ENCODE results near the gene CYP19A1. TPM values are rescaled to one million over a fixed set of nuclear protein-coding genes. Genes with fewer than 3 reads are reported as not detected.
A peak's percentile ranks its signal among the peaks of the same experiment; 100 is the strongest.
"Not testable (repeated sequence)": the region's sequence is repeated elsewhere in the genome, so short reads cannot be mapped to it uniquely, and the experiment has no call there.

CYP19A1 gene
- total and polyA plus RNA-seq, 5 experiments from 2014 or later, result not detected

- Mint-ChIP-seq H3K36me3 (peaks cover 0 to 10% (median 0%) of the 10 kb centered on the region in 3 donors), H3K4me3 (no peak overlapping the region), H3K27me3 (peaks cover 2 to 27% (median 13%) of the 10 kb centered on the region in 5 donors), H3K4me1 (peaks cover 0 to 2% (median 0%) of the 10 kb centered on the region in 4 donors), H3K27ac (no peak overlapping the region), H3K9me3 (peaks cover 0 to 19% (median 4%) of the 10 kb centered on the region in 9 donors)
- no peak for ATAC-seq
- POLR2A ChIA-PET, result no interaction called here
- no peak for DNase-seq
Observed at GRCh38 chr15:51290720-51291119, 47.7 kb downstream of the CYP19A1 start.

GRCh38 chr15:51289290-51289689 lies 49.1 kb downstream of the CYP19A1 start:
- no peak overlapping the region for H3K4me3 Mint-ChIP-seq
- peaks cover 0 to 6% (median 0%) of the 10 kb centered on the region in 3 donors for H3K36me3 Mint-ChIP-seq
- no peak overlapping the region for H3K27ac Mint-ChIP-seq
- peaks cover 0 to 2% (median 0%) of the 10 kb centered on the region in 4 donors for H3K4me1 Mint-ChIP-seq
- POLR2A ChIA-PET, result no interaction called here
- no peak for ATAC-seq
- peaks cover 0 to 22% (median 9%) of the 10 kb centered on the region in 5 donors for H3K27me3 Mint-ChIP-seq
- no peak for DNase-seq
- peaks cover 0 to 10% (median 2%) of the 10 kb centered on the region in 9 donors for H3K9me3 Mint-ChIP-seq

GRCh38 chr15:51288143-51289065 lies 50.0 kb downstream of the CYP19A1 start:
- H3K36me3 Mint-ChIP-seq, result peaks cover 0 to 6% (median 0%) of the 10 kb centered on the region in 3 donors
- H3K27me3 Mint-ChIP-seq, result peaks cover 0 to 22% (median 9%) of the 10 kb centered on the region in 5 donors
- H3K4me1 Mint-ChIP-seq, result peaks cover 0 to 2% (median under 1%) of the 10 kb centered on the region in 4 donors
- H3K4me3 Mint-ChIP-seq, result no peak overlapping the region
- peaks cover 0 to 10% (median 2%) of the 10 kb centered on the region in 9 donors for H3K9me3 Mint-ChIP-seq
- POLR2A ChIA-PET, result no interaction called here
- ATAC-seq, result no peak
- H3K27ac Mint-ChIP-seq, result no peak overlapping the region
- DNase-seq, result no peak

GRCh38 chr15:51286816-51287215 lies 51.6 kb downstream of the CYP19A1 start:
- no peak overlapping the region for H3K27ac Mint-ChIP-seq
- H3K9me3 Mint-ChIP-seq, result peaks cover 0 to 9% (median 0%) of the 10 kb centered on the region in 9 donors
- DNase-seq (no peak), ATAC-seq (no peak)
- peaks cover 0 to 14% (median 3%) of the 10 kb centered on the region in 4 donors for H3K4me1 Mint-ChIP-seq
- no peak overlapping the region for H3K4me3 Mint-ChIP-seq
- peaks cover 0 to 5% (median 0%) of the 10 kb centered on the region in 3 donors for H3K36me3 Mint-ChIP-seq
- POLR2A ChIA-PET, result no interaction called here
- peaks cover 1 to 29% (median 13%) of the 10 kb centered on the region in 5 donors for H3K27me3 Mint-ChIP-seq

GRCh38 chr15:51285399-51285798 lies 53.0 kb downstream of the CYP19A1 start:
- DNase-seq (no peak), ATAC-seq (no peak)
- Mint-ChIP-seq H3K27ac (no peak overlapping the region), H3K4me3 (no peak overlapping the region), H3K27me3 (peaks cover 2 to 28% (median 8%) of the 10 kb centered on the region in 5 donors), H3K36me3 (no peaks in the 10 kb centered on the region), H3K4me1 (peaks cover 0 to 14% (median 3%) of the 10 kb centered on the region in 4 donors), H3K9me3 (no peaks in the 10 kb centered on the region)
- POLR2A ChIA-PET, result no interaction called here

GRCh38 chr15:51284871-51285270 lies 53.5 kb downstream of the CYP19A1 start:
- Mint-ChIP-seq H3K4me1 (peaks cover 0 to 14% (median 3%) of the 10 kb centered on the region in 4 donors), H3K4me3 (no peak overlapping the region), H3K9me3 (no peaks in the 10 kb centered on the region), H3K36me3 (no peaks in the 10 kb centered on the region), H3K27me3 (peaks cover 2 to 28% (median 9%) of the 10 kb centered on the region in 5 donors), H3K27ac (no peak overlapping the region)
- DNase-seq (no peak), ATAC-seq (no peak)
- POLR2A ChIA-PET, result no interaction called here

- ATAC-seq, result no peak
- Mint-ChIP-seq H3K4me3 (no peak overlapping the region), H3K36me3 (no peaks in the 10 kb centered on the region), H3K27ac (peak overlapping the region in 1 of 10 donors; percentile 51), H3K4me1 (peaks cover 0 to 14% (median 3%) of the 10 kb centered on the region in 4 donors), H3K9me3 (peaks cover 0 to 3% (median 0%) of the 10 kb centered on the region in 9 donors), H3K27me3 (peaks cover 5 to 36% (median 18%) of the 10 kb centered on the region in 5 donors)
- POLR2A ChIA-PET, result no interaction called here
- DNase-seq, result no peak
Observed at GRCh38 chr15:51283026-51283425, 55.4 kb downstream of the CYP19A1 start.

- H3K36me3 Mint-ChIP-seq, H3K4me3 Mint-ChIP-seq, POLR2A ChIA-PET, DNase-seq, H3K9me3 Mint-ChIP-seq, ATAC-seq: not testable (repeated sequence)
- H3K27me3 Mint-ChIP-seq, result peaks cover 5 to 38% (median 18%) of the 10 kb centered on the region in 5 donors
- H3K27ac Mint-ChIP-seq, result peak overlapping the region in 1 of 10 donors; percentile 34
- peaks cover 0 to 14% (median 3%) of the 10 kb centered on the region in 4 donors for H3K4me1 Mint-ChIP-seq
Observed at GRCh38 chr15:51282241-51282640, 56.2 kb downstream of the CYP19A1 start.

GRCh38 chr15:51281368-51281967 lies 56.9 kb downstream of the CYP19A1 start:
- ATAC-seq (no peak), DNase-seq (no peak)
- peaks cover 0 to 14% (median 3%) of the 10 kb centered on the region in 4 donors for H3K4me1 Mint-ChIP-seq
- no peaks in the 10 kb centered on the region for H3K36me3 Mint-ChIP-seq
- peaks cover 0 to 3% (median 0%) of the 10 kb centered on the region in 9 donors for H3K9me3 Mint-ChIP-seq
- H3K4me3 Mint-ChIP-seq, result no peak overlapping the region
- H3K27ac Mint-ChIP-seq, result no peak overlapping the region
- H3K27me3 Mint-ChIP-seq, result peaks cover 7 to 46% (median 21%) of the 10 kb centered on the region in 5 donors
- POLR2A ChIA-PET, result no interaction called here

GRCh38 chr15:51280838-51281237 lies 57.6 kb downstream of the CYP19A1 start:
- Mint-ChIP-seq H3K27ac (no peak overlapping the region), H3K4me3 (no peak overlapping the region), H3K9me3 (peaks cover 0 to 3% (median 0%) of the 10 kb centered on the region in 9 donors), H3K4me1 (peaks cover 0 to 14% (median 3%) of the 10 kb centered on the region in 4 donors), H3K36me3 (no peaks in the 10 kb centered on the region), H3K27me3 (peaks cover 10 to 52% (median 21%) of the 10 kb centered on the region in 5 donors)
- DNase-seq (no peak), ATAC-seq (no peak)
- POLR2A ChIA-PET, result no interaction called here

GRCh38 chr15:51279391-51279790 lies 59.0 kb downstream of the CYP19A1 start:
- peaks cover 0 to 3% (median 0%) of the 10 kb centered on the region in 9 donors for H3K9me3 Mint-ChIP-seq
- no peak for ATAC-seq
- no peaks in the 10 kb centered on the region for H3K36me3 Mint-ChIP-seq
- H3K4me1 Mint-ChIP-seq, result peaks cover 0 to 14% (median 3%) of the 10 kb centered on the region in 4 donors
- H3K27ac Mint-ChIP-seq, result no peak overlapping the region
- no peak overlapping the region for H3K4me3 Mint-ChIP-seq
- POLR2A ChIA-PET, result no interaction called here
- no peak for DNase-seq
- H3K27me3 Mint-ChIP-seq, result peaks cover 11 to 52% (median 21%) of the 10 kb centered on the region in 5 donors

- Mint-ChIP-seq H3K9me3 (peaks cover 0 to 3% (median 0%) of the 10 kb centered on the region in 9 donors), H3K27me3 (peaks cover 16 to 39% (median 28%) of the 10 kb centered on the region in 5 donors), H3K4me3 (no peak overlapping the region), H3K4me1 (no peaks in the 10 kb centered on the region), H3K36me3 (no peaks in the 10 kb centered on the region), H3K27ac (no peak overlapping the region)
- DNase-seq (no peak), ATAC-seq (no peak)
- POLR2A ChIA-PET, result no interaction called here
Observed at GRCh38 chr15:51277101-51277500, 61.3 kb downstream of the CYP19A1 start.

- Mint-ChIP-seq H3K4me1 (no peaks in the 10 kb centered on the region), H3K27me3 (peaks cover 8 to 33% (median 21%) of the 10 kb centered on the region in 5 donors)
- no peak for ATAC-seq
Observed at GRCh38 chr15:51274956-51275355, 63.4 kb downstream of the CYP19A1 start.

More at GRCh38 chr15:51274956-51275355, 63.4 kb downstream of the CYP19A1 start:
- H3K27ac Mint-ChIP-seq, result no peak overlapping the region
- H3K4me3 Mint-ChIP-seq, result no peak overlapping the region
- POLR2A ChIA-PET, result no interaction called here
- DNase-seq, result no peak
- no peaks in the 10 kb centered on the region for H3K36me3 Mint-ChIP-seq
- peaks cover 0 to 3% (median 0%) of the 10 kb centered on the region in 9 donors for H3K9me3 Mint-ChIP-seq
